Liver (tissue), 9 donors: ENCODE measurements around the gene KCNMA1. TPM values are rescaled to one million over a fixed set of nuclear protein-coding genes. Genes with fewer than 3 reads are reported as not detected.
A peak's percentile ranks its signal among the peaks of the same experiment; 100 is the strongest.
"Not testable (repeated sequence)": the region's sequence is repeated elsewhere in the genome, so short reads cannot be mapped to it uniquely, and the experiment has no call there.

ENCODE experiments used
- DNase-seq: peaks from one replicate; pipeline ENCODE4 v3.0.0-alpha.2; 2017; ENCODE audit warnings: low spot score
- H3K27ac ChIP-seq, 2 donors: one replicate each; pipeline ENCODE4 v1.7.0; 2013; ENCODE audit warnings: inconsistent platforms in 2 of 2, low read length in 2 of 2, control low read depth in 1 of 2, low read depth in 1 of 2, mild to moderate bottlenecking in 1 of 2
- H3K27me3 ChIP-seq, 4 donors: one replicate each; pipeline versions ENCODE4 v1.6.1 to v1.7.0; 2013; ENCODE audit warnings: low read length in 3 of 4, inconsistent platforms in 1 of 4, mild to moderate bottlenecking in 1 of 4, moderate library complexity in 1 of 4; ENCODE audit not compliant: control insufficient read depth in 4 of 4, insufficient read depth in 4 of 4
- H3K36me3 ChIP-seq, 4 donors: one replicate each; pipeline versions ENCODE4 v1.6.1 to v1.7.0; 2013; ENCODE audit warnings: low read length in 3 of 4, mild to moderate bottlenecking in 3 of 4, low read depth in 1 of 4, moderate library complexity in 1 of 4; ENCODE audit not compliant: control insufficient read depth in 4 of 4, insufficient read depth in 3 of 4
- H3K4me1 ChIP-seq, 4 donors: one replicate each; pipeline versions ENCODE4 v1.6.1 to v1.7.0; 2013; ENCODE audit warnings: low read length in 3 of 4, mild to moderate bottlenecking in 3 of 4, moderate library complexity in 1 of 4; ENCODE audit not compliant: control insufficient read depth in 4 of 4, insufficient read depth in 4 of 4
- H3K4me3 ChIP-seq, 3 donors: one replicate each; pipeline versions ENCODE4 v1.6.1 to v1.7.0; 2013; ENCODE audit warnings: low read length in 3 of 3, control low read depth in 1 of 3, low read depth in 1 of 3, mild to moderate bottlenecking in 1 of 3
- H3K9ac ChIP-seq, 2 donors: one replicate each; pipeline ENCODE4 v1.7.0; 2013; ENCODE audit warnings: low read length in 2 of 2, mild to moderate bottlenecking in 2 of 2, moderate library complexity in 2 of 2, control low read depth in 1 of 2, low read depth in 1 of 2
- H3K9me3 ChIP-seq, 4 donors: one replicate each; pipeline versions ENCODE4 v1.6.1 to v1.7.0; 2013; ENCODE audit warnings: low read length in 3 of 4; ENCODE audit not compliant: control insufficient read depth in 4 of 4
- EGR1 ChIP-seq, 2 donors: IDR thresholded peaks; 2 replicates each; pipeline ENCODE4 v1.6.1; 2016 to 2018; ENCODE audit warnings: antibody characterized with exemption in 2 of 2, low read depth in 2 of 2
- HNF4A ChIP-seq, 2 donors: conservative IDR thresholded peaks; 2 replicates each; pipeline ENCODE4 v1.6.1; 2016; ENCODE audit warnings: antibody characterized with exemption in 2 of 2, mild to moderate bottlenecking in 2 of 2
- JUND ChIP-seq, 2 donors: IDR thresholded peaks; 2 replicates each; pipeline ENCODE4 v1.6.1; 2016; ENCODE audit warnings: antibody characterized with exemption in 2 of 2
- RAD21 ChIP-seq, 2 donors: IDR thresholded peaks; 2 replicates each; pipeline ENCODE4 v1.6.1; 2016; ENCODE audit warnings: antibody characterized with exemption in 2 of 2, mild to moderate bottlenecking in 2 of 2
- REST ChIP-seq: IDR thresholded peaks from 2 replicates; pipeline ENCODE4 v1.6.1; 2016; ENCODE audit warnings: antibody characterized with exemption, mild to moderate bottlenecking
- SP1 ChIP-seq: IDR thresholded peaks from 2 replicates; pipeline ENCODE4 v1.6.1; 2018; ENCODE audit warnings: antibody characterized with exemption, mild to moderate bottlenecking
- ZBTB33 ChIP-seq: IDR thresholded peaks from 2 replicates; pipeline ENCODE4 v1.6.1; 2016; ENCODE audit warnings: antibody characterized with exemption
- WGBS: extraction: QIAGEN DNeasy Blood & Tissue Kit; methylation state at CpG from one replicate; pipeline ENCODE4 v1.1.7; 2013; 5-methylcytosine and 5-hydroxymethylcytosine counted together
- polyA plus RNA-seq, 2 donors: library from polyadenylated mRNA; stranded (reverse) in 1 of 2; unstranded in 1 of 2; fragments of 200-250 nt in 1 of 2; fragments of >200 nt in 1 of 2; fragmentation: Nextera tagmentation in 1 of 2; extraction: Ambion mirVana in 1 of 2; gene quantifications; one replicate each; pipeline versions ENCODE4 v1.2.1 to v1.2.3, GENCODE V29; 2013 to 2015
- total RNA-seq, 2 donors: library from RNA; depleted of rRNA; stranded (reverse); fragments of >200 nt; gene quantifications; one replicate each; pipeline ENCODE4 v1.2.3, GENCODE V29; 2014
- TF ChIP-seq, protein P1 (sequence below): IDR thresholded peaks from 2 replicates; pipeline ENCODE4 v1.6.1; 2016; ENCODE audit warnings: antibody characterized with exemption
- donor health status: healthy.
- donor health status: healthy.
- donor health status: healthy.
- donor health status: healthy.
- donor health status: healthy.

KCNMA1 gene
- total and polyA plus RNA-seq, 4 donors = 2.5 to 9.7 (median 4.7) TPM

DNA sequence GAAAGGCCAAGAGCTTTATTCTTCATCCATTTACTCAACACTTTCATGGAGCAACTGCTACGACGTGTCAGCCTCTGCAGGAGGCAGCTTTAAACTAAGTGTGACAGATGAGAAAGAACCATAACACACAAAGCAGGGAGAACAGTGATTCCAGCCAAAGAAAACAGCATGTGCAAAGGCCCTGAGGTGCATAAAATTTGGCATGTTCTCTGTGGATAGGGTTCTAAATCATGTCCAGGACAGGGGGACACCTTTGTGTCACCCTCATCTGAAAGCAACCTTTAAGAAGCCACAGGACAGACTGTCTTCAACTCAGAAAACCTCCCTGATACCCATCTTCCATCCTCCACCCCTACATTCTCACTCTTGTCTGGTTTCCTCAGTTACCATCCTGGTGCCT lies 116.6 kb downstream of the KCNMA1 start (continued):
- no peak for TF ChIP-seq REST

DNA sequence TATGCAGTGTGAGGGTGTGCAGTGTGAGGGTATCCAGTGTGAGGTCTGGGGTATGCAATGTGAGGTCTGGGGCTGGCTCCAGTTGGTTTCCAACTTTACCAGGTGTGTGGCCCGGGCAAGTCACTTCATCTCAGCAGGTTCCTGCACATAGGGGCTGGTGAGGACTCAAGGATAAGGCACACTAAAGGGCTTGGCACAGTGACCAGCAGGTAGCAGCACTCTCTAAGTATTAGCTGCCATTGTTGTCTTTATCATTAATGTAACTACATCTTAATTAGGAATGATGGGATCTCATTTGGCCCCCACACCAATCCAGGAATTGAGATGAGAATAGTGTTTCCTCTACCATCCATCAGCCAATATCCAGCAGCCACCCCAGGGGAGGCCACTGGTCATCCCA lies 117.3 kb downstream of the KCNMA1 start:
- Histone ChIP-seq H3K4me3 (no peak overlapping the region), H3K27me3 (no peaks in the 10 kb centered on the region), H3K9me3 (no peaks in the 10 kb centered on the region), H3K27ac (no peak overlapping the region), H3K36me3 (no peaks in the 10 kb centered on the region), H3K4me1 (no peaks in the 10 kb centered on the region), H3K9ac (no peak overlapping the region)
- WGBS = 90% methylated on average over 1 of the region's 1 CpG
- TF ChIP-seq HNF4A (conservative IDR thresholded peaks at IDR 0.05) = no peak
- TF ChIP-seq RAD21 (IDR thresholded peaks at IDR 0.05) = peak in 1 of 2 donors; percentile 50
- DNase-seq = no peak

- not testable (repeated sequence) for DNase-seq, H3K36me3 ChIP-seq, H3K4me3 ChIP-seq, H3K9me3 ChIP-seq, H3K27me3 ChIP-seq, H3K9ac ChIP-seq, H3K27ac ChIP-seq, H3K4me1 ChIP-seq
- 83% methylated on average over 2 of the region's 2 CpGs for WGBS
Measured at GRCh38 chr10:77519791-77520190, 117.8 kb downstream of the KCNMA1 start.

- WGBS = 87% methylated on average over 6 of the region's 6 CpGs
- no peak overlapping the region for H3K4me3 ChIP-seq
- H3K9ac ChIP-seq = no peak overlapping the region
- TF ChIP-seq REST (no peak), SP1 (no peak), EGR1 (IDR thresholded peaks at IDR 0.05; ENCODE audit: low read depth in 2 of 2) (no peak), JUND (IDR thresholded peaks at IDR 0.05) (no peak), ZBTB33 (no peak)
- TF ChIP-seq, protein P1, sequence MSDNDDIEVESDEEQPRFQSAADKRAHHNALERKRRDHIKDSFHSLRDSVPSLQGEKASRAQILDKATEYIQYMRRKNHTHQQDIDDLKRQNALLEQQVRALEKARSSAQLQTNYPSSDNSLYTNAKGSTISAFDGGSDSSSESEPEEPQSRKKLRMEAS = no peak
- no peak for DNase-seq
- no peaks in the 10 kb centered on the region for H3K36me3 ChIP-seq
- no peak overlapping the region for H3K27ac ChIP-seq
- H3K9me3 ChIP-seq = no peaks in the 10 kb centered on the region
- H3K27me3 ChIP-seq = no peaks in the 10 kb centered on the region
- no peaks in the 10 kb centered on the region for H3K4me1 ChIP-seq
Measured at GRCh38 chr10:77518910-77519274, 118.7 kb downstream of the KCNMA1 start.
